H9 (cell line): ENCODE data around the gene SLAMF1. TPM values are rescaled to one million over a fixed set of nuclear protein-coding genes. Genes with fewer than 3 reads are reported as not detected.

ENCODE experiments used
- DNase-seq: peaks from one replicate; pipeline ENCODE4 v3.0.0-alpha.2; 2017
- H2AFZ ChIP-seq: one replicate; pipeline ENCODE4 v1.6.1; 2013; ENCODE audit warnings: mild to moderate bottlenecking, low read length, control low read depth, moderate library complexity
- H2AK5ac ChIP-seq: 2 replicates; pipeline ENCODE4 v1.6.1; 2013; ENCODE audit warnings: low read length, control low read depth, mixed read lengths; ENCODE audit not compliant: insufficient read length
- H2BK120ac ChIP-seq: one replicate; pipeline ENCODE4 v1.6.1; 2013; ENCODE audit warnings: low read depth, mild to moderate bottlenecking, low read length, control low read depth, inconsistent platforms; ENCODE audit not compliant: poor library complexity, severe bottlenecking
- H2BK12ac ChIP-seq: 2 replicates; pipeline ENCODE4 v1.6.1; 2013; ENCODE audit warnings: low read length, control low read depth, mixed read lengths, low read depth; ENCODE audit not compliant: insufficient read length
- H2BK15ac ChIP-seq: 2 replicates; pipeline ENCODE4 v1.6.1; 2013; ENCODE audit warnings: low read depth, low read length, control low read depth
- H2BK20ac ChIP-seq: one replicate; pipeline ENCODE4 v1.6.1; 2013; ENCODE audit warnings: low read depth, mild to moderate bottlenecking, low read length, control low read depth, inconsistent platforms; ENCODE audit not compliant: poor library complexity, severe bottlenecking
- H2BK5ac ChIP-seq: 2 replicates; pipeline ENCODE4 v1.6.1; 2013; ENCODE audit warnings: low read length, control low read depth, mixed read lengths; ENCODE audit not compliant: insufficient read length
- H3K14ac ChIP-seq: 2 replicates; pipeline ENCODE4 v1.6.1; 2013; ENCODE audit warnings: low read length, control low read depth; ENCODE audit not compliant: insufficient read depth
- H3K18ac ChIP-seq: 2 replicates; pipeline ENCODE4 v1.6.1; 2013; ENCODE audit warnings: low read depth, mild to moderate bottlenecking, mixed read lengths, low read length, control low read depth; ENCODE audit not compliant: insufficient read length
- H3K23ac ChIP-seq: 2 replicates; pipeline ENCODE4 v1.6.1; 2013; ENCODE audit warnings: low read length, control low read depth, mixed read lengths, low read depth; ENCODE audit not compliant: insufficient read length
- H3K23me2 ChIP-seq: 2 replicates; pipeline ENCODE4 v1.6.1; 2013; ENCODE audit warnings: low read depth, mild to moderate bottlenecking, mixed read lengths, low read length, control low read depth; ENCODE audit not compliant: insufficient read length, poor library complexity, severe bottlenecking
- H3K27ac ChIP-seq: 2 replicates; pipeline ENCODE4 v1.5.1; 2013; ENCODE audit warnings: low read length, control low read depth, mixed read lengths, low read depth; ENCODE audit not compliant: insufficient read length
- H3K27me3 ChIP-seq: 2 replicates; pipeline ENCODE4 v1.6.1; 2013; ENCODE audit warnings: low read length, control low read depth, inconsistent platforms; ENCODE audit not compliant: insufficient read depth
- H3K4ac ChIP-seq: 2 replicates; pipeline ENCODE4 v1.6.1; 2013; ENCODE audit warnings: low read depth, mild to moderate bottlenecking, control low read depth, inconsistent platforms, low read length, moderate library complexity
- H3K4me1 ChIP-seq: 2 replicates; pipeline ENCODE4 v1.6.1; 2013; ENCODE audit warnings: low read length, control low read depth, inconsistent platforms; ENCODE audit not compliant: insufficient read depth
- H3K4me2 ChIP-seq: 2 replicates; pipeline ENCODE4 v1.6.1; 2013; ENCODE audit warnings: low read length, control low read depth, mixed read lengths; ENCODE audit not compliant: insufficient read length, insufficient read depth
- H3K56ac ChIP-seq: 2 replicates; pipeline ENCODE4 v1.6.1; 2013; ENCODE audit warnings: low read depth, mild to moderate bottlenecking, mixed read lengths, low read length, control low read depth; ENCODE audit not compliant: insufficient read length
- H3K79me1 ChIP-seq: 2 replicates; pipeline ENCODE4 v1.6.1; 2013; ENCODE audit warnings: low read depth, mild to moderate bottlenecking, moderate library complexity, low read length, control low read depth, inconsistent platforms; ENCODE audit not compliant: insufficient read depth, poor library complexity, severe bottlenecking
- H3K79me2 ChIP-seq: 2 replicates; pipeline ENCODE4 v1.6.1; 2013; ENCODE audit warnings: low read length, control low read depth, inconsistent platforms; ENCODE audit not compliant: insufficient read depth
- H3K9ac ChIP-seq: 2 replicates; pipeline ENCODE4 v1.6.1; 2013; ENCODE audit warnings: low read length, control low read depth, mixed read lengths; ENCODE audit not compliant: insufficient read length; ENCODE audit errors: extremely low read depth
- H3K9me3 ChIP-seq: one replicate; pipeline ENCODE4 v1.6.1; 2013; ENCODE audit warnings: low read depth, low read length, inconsistent platforms; ENCODE audit not compliant: control insufficient read depth
- H3T11ph ChIP-seq: one replicate; pipeline ENCODE4 v1.6.1; 2013; ENCODE audit warnings: mild to moderate bottlenecking, low read length, control low read depth, inconsistent platforms
- H4K20me1 ChIP-seq: one replicate; pipeline ENCODE4 v1.6.1; 2013; ENCODE audit not compliant: control insufficient read depth, insufficient read length, insufficient read depth
- H4K5ac ChIP-seq: 2 replicates; pipeline ENCODE4 v1.6.1; 2013; ENCODE audit warnings: low read depth, mild to moderate bottlenecking, mixed read lengths, low read length, control low read depth; ENCODE audit not compliant: insufficient read length
- H4K8ac ChIP-seq: replicated peaks from 2 replicates; pipeline ENCODE4 v1.6.1; 2013; ENCODE audit warnings: low read length, control low read depth, mixed read lengths, low read depth; ENCODE audit not compliant: insufficient read length
- H4K91ac ChIP-seq: 2 replicates; pipeline ENCODE4 v1.6.1; 2013; ENCODE audit warnings: low read depth, mild to moderate bottlenecking, moderate library complexity, mixed read lengths, low read length, control low read depth; ENCODE audit not compliant: insufficient read length
- H3K27ac Mint-ChIP-seq, 3 experiments: 2 replicates in 2 of 3; 3 replicates in 1 of 3; pipeline ENCODE4 v1.8.0; 2020 to 2021; ENCODE audit warnings: mixed read lengths in 3 of 3, mild to moderate bottlenecking in 1 of 3, moderate library complexity in 1 of 3
- H3K27me3 Mint-ChIP-seq: 2 replicates; pipeline ENCODE4 v1.8.0; 2021; ENCODE audit warnings: low read depth, mild to moderate bottlenecking, moderate library complexity, mixed read lengths
- H3K36me3 Mint-ChIP-seq, 3 experiments: 2 replicates in 2 of 3; 3 replicates in 1 of 3; pipeline ENCODE4 v1.8.0; 2020 to 2021; ENCODE audit warnings: low read depth in 3 of 3, mixed read lengths in 3 of 3; ENCODE audit not compliant: insufficient read depth in 1 of 3
- H3K4me1 Mint-ChIP-seq, 2 experiments: 2 replicates each; pipeline ENCODE4 v1.8.0; 2020; ENCODE audit warnings: mixed read lengths in 2 of 2
- H3K4me3 Mint-ChIP-seq, 2 experiments: 2 replicates in 1 of 2; 3 replicates in 1 of 2; pipeline ENCODE4 v1.8.0; 2020 to 2021; ENCODE audit warnings: mild to moderate bottlenecking in 2 of 2, mixed read lengths in 2 of 2, moderate library complexity in 1 of 2
- H3K9me3 Mint-ChIP-seq, 2 experiments: 2 replicates in 1 of 2; 3 replicates in 1 of 2; pipeline ENCODE4 v1.8.0; 2020; ENCODE audit warnings: mild to moderate bottlenecking in 2 of 2, mixed read lengths in 2 of 2, moderate library complexity in 1 of 2
- WGBS: extraction: QIAGEN DNeasy Blood & Tissue Kit; methylation state at CpG from one replicate; pipeline ENCODE4 v1.1.7; 2013; ENCODE audit warnings: missing lambda C conversion rate, low lambda C conversion rate, mixed read lengths; ENCODE audit not compliant: insufficient read length; ENCODE audit errors: extremely low coverage; 5-methylcytosine and 5-hydroxymethylcytosine counted together
- total RNA-seq: library from RNA; stranded (reverse); gene quantifications from 2 replicates; pipeline ENCODE4 v1.2.1, GENCODE V29; 2021
- TF ChIP-seq, protein P1 (sequence below): fragments of 200-600 bp; sonication (generic); conservative IDR thresholded peaks from 3 replicates; pipeline ENCODE4 v1.8.0; 2021; ENCODE audit warnings: antibody characterized with exemption, mild to moderate bottlenecking

Gene SLAMF1
- total RNA-seq, 1 experiment from 2014 or later: not detected

DNA sequence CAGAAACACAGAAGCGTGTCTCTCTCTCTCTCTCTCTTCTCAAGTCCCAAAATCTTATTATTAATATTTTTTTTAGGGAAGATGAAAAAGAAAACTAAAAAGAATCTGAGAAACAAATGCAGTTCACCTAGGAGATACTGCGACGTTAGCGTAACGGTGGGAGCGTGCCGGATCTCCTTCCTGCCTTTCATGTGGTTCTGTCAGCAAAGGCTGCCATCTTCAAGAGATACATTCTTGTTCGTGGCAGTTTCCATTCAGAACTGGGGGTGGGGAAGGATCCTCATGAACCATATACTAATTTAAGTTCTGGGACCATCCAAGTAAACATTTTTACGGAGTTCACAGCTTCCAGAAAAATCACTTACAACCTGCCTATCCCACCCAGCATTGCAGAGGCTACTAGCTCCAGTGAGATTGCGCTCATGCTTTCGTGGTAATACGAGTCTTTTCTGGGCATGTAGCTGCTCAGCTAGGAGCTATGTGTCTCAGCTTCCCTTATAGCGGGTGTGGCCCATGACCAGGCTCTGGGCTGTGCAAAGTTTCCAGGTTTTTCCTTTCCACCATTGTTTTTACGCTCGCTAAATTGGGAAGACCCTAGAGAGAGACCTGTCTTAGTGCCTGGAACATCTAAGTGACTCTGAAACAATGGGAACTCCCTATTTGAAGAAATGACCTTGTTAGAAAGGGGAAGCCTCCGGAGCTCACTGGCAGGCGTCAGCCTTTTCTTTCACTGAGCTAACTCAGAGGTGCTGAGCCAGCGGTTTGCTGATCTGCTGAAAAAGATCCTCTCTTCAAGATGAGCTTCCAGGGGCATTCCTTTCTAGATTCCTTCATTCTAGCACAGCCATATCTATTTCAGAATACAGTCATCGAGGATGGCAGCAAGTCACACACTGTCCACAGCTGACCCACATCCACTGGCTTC, 17.3 kb downstream of the SLAMF1 start:
- Mint-ChIP-seq H3K4me1 (0 out of 4 replicates have a peak, but pooled peaks cover 0 to 2% of the 10 kb centered on the region in 2 experiments), H3K4me3 (no peak overlapping the region), H3K36me3 (no peaks in the 10 kb centered on the region), H3K27me3 (peaks cover 1% of the 10 kb centered on the region; the same call in 1 of the 2 replicates), H3K9me3 (no peaks in the 10 kb centered on the region; a peak in 1 of 5 replicates), H3K27ac (no peak overlapping the region)
- H3K23ac ChIP-seq: no peak overlapping the region
- H2AK5ac ChIP-seq: no peak overlapping the region
- no peak overlapping the region for H4K5ac ChIP-seq
- no peaks in the 10 kb centered on the region for H3K79me1 ChIP-seq
- TF ChIP-seq, protein P1, sequence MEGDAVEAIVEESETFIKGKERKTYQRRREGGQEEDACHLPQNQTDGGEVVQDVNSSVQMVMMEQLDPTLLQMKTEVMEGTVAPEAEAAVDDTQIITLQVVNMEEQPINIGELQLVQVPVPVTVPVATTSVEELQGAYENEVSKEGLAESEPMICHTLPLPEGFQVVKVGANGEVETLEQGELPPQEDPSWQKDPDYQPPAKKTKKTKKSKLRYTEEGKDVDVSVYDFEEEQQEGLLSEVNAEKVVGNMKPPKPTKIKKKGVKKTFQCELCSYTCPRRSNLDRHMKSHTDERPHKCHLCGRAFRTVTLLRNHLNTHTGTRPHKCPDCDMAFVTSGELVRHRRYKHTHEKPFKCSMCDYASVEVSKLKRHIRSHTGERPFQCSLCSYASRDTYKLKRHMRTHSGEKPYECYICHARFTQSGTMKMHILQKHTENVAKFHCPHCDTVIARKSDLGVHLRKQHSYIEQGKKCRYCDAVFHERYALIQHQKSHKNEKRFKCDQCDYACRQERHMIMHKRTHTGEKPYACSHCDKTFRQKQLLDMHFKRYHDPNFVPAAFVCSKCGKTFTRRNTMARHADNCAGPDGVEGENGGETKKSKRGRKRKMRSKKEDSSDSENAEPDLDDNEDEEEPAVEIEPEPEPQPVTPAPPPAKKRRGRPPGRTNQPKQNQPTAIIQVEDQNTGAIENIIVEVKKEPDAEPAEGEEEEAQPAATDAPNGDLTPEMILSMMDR: no peak
- H3K9ac ChIP-seq: no peak overlapping the region
- H2BK5ac ChIP-seq: no peak overlapping the region
- H3T11ph ChIP-seq: no peak overlapping the region
- no peak overlapping the region for H3K56ac ChIP-seq
- DNase-seq: no peak
- H3K18ac ChIP-seq: no peak overlapping the region
- no peak overlapping the region for H4K8ac ChIP-seq
- no peak overlapping the region for H3K4ac ChIP-seq
- no peaks in the 10 kb centered on the region for H3K9me3 ChIP-seq
- no peaks in the 10 kb centered on the region for H3K4me1 ChIP-seq
- H2BK20ac ChIP-seq: no peak overlapping the region
- H2BK15ac ChIP-seq: no peak overlapping the region
- H2BK120ac ChIP-seq: no peak overlapping the region
- H3K4me2 ChIP-seq: no peak overlapping the region
- H3K27me3 ChIP-seq: no peaks in the 10 kb centered on the region
- no peak overlapping the region for H4K91ac ChIP-seq
- no peak overlapping the region for H3K14ac ChIP-seq
- H2BK12ac ChIP-seq: no peak overlapping the region
- H4K20me1 ChIP-seq: no peaks in the 10 kb centered on the region
- no peaks in the 10 kb centered on the region for H3K79me2 ChIP-seq
- H3K23me2 ChIP-seq: no peaks in the 10 kb centered on the region
- no peak overlapping the region for H3K27ac ChIP-seq
- no CpG with 5 or more reads among the region's 19 CpGs for WGBS
- H2AFZ ChIP-seq: no peak overlapping the region
